DND-41 (cell line): ENCODE measurements around the gene PRSS33.

ENCODE experiments used
- ATAC-seq: fragments of 200-7000 bp; cut with Tn5 transposase; 3 replicates; pipeline ENCODE4 v1.9.1; 2021; ENCODE audit warnings: low read depth; ENCODE audit not compliant: insufficient read depth
- DNase-seq: peaks from one replicate; pipeline ENCODE4 v3.0.0-alpha.2; 2020
- H2AFZ ChIP-seq: 2 replicates; pipeline ENCODE4 v1.6.0; 2012; ENCODE audit warnings: low read depth, low read length
- H3K27ac ChIP-seq: 2 replicates; pipeline ENCODE4 v1.5.1; 2012; ENCODE audit warnings: low read length, inconsistent platforms
- H3K27me3 ChIP-seq: fragments of 200-600 bp; sonication (generic); 2 replicates; pipeline ENCODE4 v1.6.0; 2012; ENCODE audit warnings: low read length, mild to moderate bottlenecking, inconsistent platforms; ENCODE audit not compliant: insufficient read depth, poor library complexity
- H3K36me3 ChIP-seq: 2 replicates; pipeline ENCODE4 v1.5.1; 2012; ENCODE audit warnings: low read length, inconsistent platforms; ENCODE audit not compliant: insufficient read depth
- H3K4me1 ChIP-seq: 2 replicates; pipeline ENCODE4 v1.5.1; 2012; ENCODE audit warnings: mild to moderate bottlenecking, low read length; ENCODE audit not compliant: insufficient read depth
- H3K4me2 ChIP-seq: 2 replicates; pipeline ENCODE4 v1.6.0; 2012; ENCODE audit warnings: mild to moderate bottlenecking, moderate library complexity, low read length, inconsistent platforms; ENCODE audit not compliant: insufficient read depth
- H3K4me3 ChIP-seq, 2 experiments: fragments of 200-600 bp in 1 of 2; shearing (Covaris generic) in 1 of 2; 2 replicates each; pipeline ENCODE4 v1.5.1; 2012 to 2016; ENCODE audit warnings: inconsistent platforms in 2 of 2, low read length in 2 of 2, mild to moderate bottlenecking in 2 of 2, low read depth in 1 of 2, moderate library complexity in 1 of 2
- H3K79me2 ChIP-seq: 2 replicates; pipeline ENCODE4 v1.6.0; 2012; ENCODE audit warnings: low read length, inconsistent platforms; ENCODE audit not compliant: insufficient read depth
- H3K9ac ChIP-seq: 2 replicates; pipeline ENCODE4 v1.6.0; 2012; ENCODE audit warnings: low read depth, mild to moderate bottlenecking, inconsistent platforms, low read length, moderate library complexity
- H3K9me3 ChIP-seq: 2 replicates; pipeline ENCODE4 v1.5.1; 2012; ENCODE audit warnings: low read length, moderate library complexity, mild to moderate bottlenecking, inconsistent platforms; ENCODE audit not compliant: insufficient read depth, severe bottlenecking
- H4K20me1 ChIP-seq: 2 replicates; pipeline ENCODE4 v1.6.0; 2012; ENCODE audit warnings: low read length; ENCODE audit not compliant: insufficient read depth
- CTCF ChIP-seq: IDR thresholded peaks from 2 replicates; pipeline ENCODE4 v1.5.1; 2012; ENCODE audit warnings: borderline replicate concordance, low read length, moderate library complexity, mild to moderate bottlenecking; ENCODE audit not compliant: poor library complexity, severe bottlenecking; ENCODE audit errors: extremely low read depth
- EZH2 ChIP-seq: IDR thresholded peaks from 3 replicates; pipeline ENCODE4 v1.6.1; 2012; ENCODE audit warnings: borderline replicate concordance, low read depth, mild to moderate bottlenecking, moderate library complexity, low read length, inconsistent platforms; ENCODE audit not compliant: severe bottlenecking

Gene PRSS33

GRCh38 chr16:2767140-2767731, 20.1 kb downstream of the PRSS33 start:
- peaks cover 79% of the 10 kb centered on the region for H3K79me2 ChIP-seq
- no peak overlapping the region for H2AFZ ChIP-seq
- TF ChIP-seq EZH2 = no peak
- TF ChIP-seq CTCF = no peak
- peaks cover 100% of the 10 kb centered on the region for H3K36me3 ChIP-seq
- no peak overlapping the region for H3K4me2 ChIP-seq
- no peaks in the 10 kb centered on the region for H3K27me3 ChIP-seq
- peaks cover 99% of the 10 kb centered on the region for H4K20me1 ChIP-seq
- H3K27ac ChIP-seq = no peak overlapping the region
- ATAC-seq = no peak
- DNase-seq = no peak
- no peaks in the 10 kb centered on the region for H3K9me3 ChIP-seq
- no peak overlapping the region for H3K4me3 ChIP-seq
- H3K9ac ChIP-seq = no peak overlapping the region
- H3K4me1 ChIP-seq = no peaks in the 10 kb centered on the region

- ATAC-seq (no peak), DNase-seq (no peak)
- H3K4me3 ChIP-seq = no peak overlapping the region
- H3K9me3 ChIP-seq = no peaks in the 10 kb centered on the region
- peaks cover 84% of the 10 kb centered on the region for H3K79me2 ChIP-seq
- peaks cover 100% of the 10 kb centered on the region for H4K20me1 ChIP-seq
- H2AFZ ChIP-seq = no peak overlapping the region
- no peaks in the 10 kb centered on the region for H3K27me3 ChIP-seq
- peaks cover 100% of the 10 kb centered on the region for H3K36me3 ChIP-seq
- no peak overlapping the region for H3K9ac ChIP-seq
- no peaks in the 10 kb centered on the region for H3K4me1 ChIP-seq
- no peak overlapping the region for H3K4me2 ChIP-seq
- TF ChIP-seq EZH2 (no peak), CTCF (no peak)
- H3K27ac ChIP-seq = no peak overlapping the region
Measured at GRCh38 chr16:2766430-2767139, 20.8 kb downstream of the PRSS33 start.

GRCh38 chr16:2765462-2766404, 21.6 kb downstream of the PRSS33 start:
- no peak for ATAC-seq
- peaks cover 90% of the 10 kb centered on the region for H3K79me2 ChIP-seq
- H4K20me1 ChIP-seq = peaks cover 100% of the 10 kb centered on the region

More at GRCh38 chr16:2765462-2766404, 21.6 kb downstream of the PRSS33 start:
- Histone ChIP-seq H3K27me3 (no peaks in the 10 kb centered on the region), H3K9ac (no peak overlapping the region), H3K4me3 (no peak overlapping the region), H2AFZ (no peak overlapping the region), H3K4me1 (no peaks in the 10 kb centered on the region), H3K27ac (no peak overlapping the region), H3K9me3 (no peaks in the 10 kb centered on the region), H3K36me3 (peaks cover 100% of the 10 kb centered on the region), H3K4me2 (no peak overlapping the region)
- TF ChIP-seq EZH2 = no peak
- TF ChIP-seq CTCF = no peak
- no peak for DNase-seq
